Mononuclear cell (primary cell): ENCODE measurements around the gene ZBTB38. TPM values are rescaled to one million over a fixed set of nuclear protein-coding genes. Genes with fewer than 3 reads are reported as not detected.

ENCODE experiments used
- H3K27me3 ChIP-seq: 2 replicates; pipeline ENCODE4 v1.6.0; 2011; ENCODE audit warnings: low read length, control low read depth; ENCODE audit not compliant: insufficient read depth
- H3K4me1 ChIP-seq: 2 replicates; pipeline ENCODE4 v1.5.1; 2011; ENCODE audit warnings: mild to moderate bottlenecking, low read length, control low read depth; ENCODE audit not compliant: insufficient read depth
- H3K4me3 ChIP-seq: 2 replicates; pipeline ENCODE4 v1.5.1; 2011; ENCODE audit warnings: mild to moderate bottlenecking, low read length, moderate library complexity
- H3K9me3 ChIP-seq: 2 replicates; pipeline ENCODE4 v1.5.1; 2011; ENCODE audit warnings: low read depth, mild to moderate bottlenecking, control low read depth, low read length
- total RNA-seq: library from RNA; depleted of rRNA; stranded (reverse); fragments of >200 nt; gene quantifications from one replicate; pipeline ENCODE4 v1.2.3, GENCODE V29; 2012

The ZBTB38 gene
- total RNA-seq, 1 donor: 74.2 TPM

DNA sequence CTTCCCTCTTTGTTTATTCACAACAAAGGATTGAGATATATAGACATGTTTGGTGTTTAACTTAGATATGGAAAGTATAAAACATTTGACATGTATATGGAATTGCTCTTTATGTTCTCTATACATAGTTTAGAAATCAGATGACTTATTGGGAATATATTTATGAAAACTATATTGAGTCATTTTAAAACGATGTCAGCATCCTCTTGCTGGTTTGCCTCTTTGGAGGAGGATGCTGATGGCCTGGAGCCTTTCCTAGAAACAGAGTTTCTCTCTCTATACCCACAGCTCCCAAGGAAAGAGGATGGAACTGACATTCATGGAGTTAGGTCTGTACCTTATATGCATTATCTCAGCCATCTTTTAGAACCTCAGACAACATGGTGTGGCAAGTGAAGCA lies 40.3 kb downstream of the ZBTB38 start:
- H3K4me3 ChIP-seq: no peak overlapping the region
- H3K9me3 ChIP-seq: no peaks in the 10 kb centered on the region
- H3K4me1 ChIP-seq: peaks cover 49% of the 10 kb centered on the region
- H3K27me3 ChIP-seq: no peaks in the 10 kb centered on the region

DNA sequence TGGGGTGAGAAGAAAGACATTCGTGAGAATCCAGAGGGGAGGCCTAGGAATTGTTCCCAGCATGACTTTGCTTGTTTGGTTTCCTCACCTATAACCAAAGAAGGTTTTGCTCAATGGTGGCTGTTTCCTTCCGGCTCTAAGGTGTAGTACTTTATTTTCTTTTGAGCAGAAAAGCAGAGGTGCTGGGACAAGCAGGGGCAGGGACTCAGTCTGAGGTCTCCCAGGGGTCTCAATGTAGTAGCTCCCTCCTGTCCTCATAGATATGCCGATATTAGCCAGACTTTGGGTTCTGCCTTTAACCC lies 41.6 kb downstream of the ZBTB38 start:
- no peaks in the 10 kb centered on the region for H3K9me3 ChIP-seq
- H3K4me3 ChIP-seq: no peak overlapping the region
- no peaks in the 10 kb centered on the region for H3K27me3 ChIP-seq
- peaks cover 50% of the 10 kb centered on the region for H3K4me1 ChIP-seq

DNA sequence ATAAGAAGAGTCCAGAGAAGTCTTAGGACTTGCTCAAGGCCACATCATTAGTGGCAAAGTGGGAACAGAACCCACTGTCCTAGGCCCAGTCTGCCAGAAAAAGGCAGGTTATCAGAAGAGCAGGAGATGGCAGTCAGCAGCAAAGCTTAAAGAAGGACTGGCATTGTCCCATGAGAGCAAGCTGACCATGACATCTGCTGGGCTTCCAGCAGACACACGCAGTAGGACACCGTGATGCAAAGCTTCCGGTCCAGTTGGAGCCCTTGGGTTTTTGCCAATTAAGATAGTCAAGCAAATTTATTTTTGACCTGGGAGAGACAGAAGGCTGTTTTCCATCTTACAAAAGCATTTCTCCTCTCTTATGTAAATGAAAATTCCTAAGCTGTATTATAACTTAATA lies 42.1 kb downstream of the ZBTB38 start:
- Histone ChIP-seq H3K4me1 (peaks cover 55% of the 10 kb centered on the region), H3K27me3 (no peaks in the 10 kb centered on the region), H3K4me3 (no peak overlapping the region), H3K9me3 (no peaks in the 10 kb centered on the region)

DNA sequence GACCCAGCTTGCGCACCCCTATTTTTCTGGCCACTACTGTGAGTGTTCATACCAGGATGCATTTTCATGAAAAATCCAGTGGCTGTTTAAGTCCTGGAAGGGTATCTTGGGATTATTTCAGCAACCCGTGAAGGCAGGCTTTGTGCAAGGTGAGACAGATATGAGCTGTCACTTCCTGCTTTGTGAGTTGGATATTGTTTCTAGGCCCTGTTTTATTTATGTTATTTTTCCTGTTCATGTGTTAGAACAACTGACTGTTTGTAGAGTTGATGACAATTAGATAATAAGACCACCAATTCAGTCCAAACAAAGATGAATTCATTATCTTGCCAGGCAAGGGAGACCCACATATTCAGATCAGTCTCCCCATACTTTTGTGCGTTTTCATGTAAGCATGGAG lies 42.5 kb downstream of the ZBTB38 start:
- H3K4me3 ChIP-seq: no peak overlapping the region
- H3K4me1 ChIP-seq: peaks cover 56% of the 10 kb centered on the region
- H3K27me3 ChIP-seq: no peaks in the 10 kb centered on the region
- no peaks in the 10 kb centered on the region for H3K9me3 ChIP-seq

DNA sequence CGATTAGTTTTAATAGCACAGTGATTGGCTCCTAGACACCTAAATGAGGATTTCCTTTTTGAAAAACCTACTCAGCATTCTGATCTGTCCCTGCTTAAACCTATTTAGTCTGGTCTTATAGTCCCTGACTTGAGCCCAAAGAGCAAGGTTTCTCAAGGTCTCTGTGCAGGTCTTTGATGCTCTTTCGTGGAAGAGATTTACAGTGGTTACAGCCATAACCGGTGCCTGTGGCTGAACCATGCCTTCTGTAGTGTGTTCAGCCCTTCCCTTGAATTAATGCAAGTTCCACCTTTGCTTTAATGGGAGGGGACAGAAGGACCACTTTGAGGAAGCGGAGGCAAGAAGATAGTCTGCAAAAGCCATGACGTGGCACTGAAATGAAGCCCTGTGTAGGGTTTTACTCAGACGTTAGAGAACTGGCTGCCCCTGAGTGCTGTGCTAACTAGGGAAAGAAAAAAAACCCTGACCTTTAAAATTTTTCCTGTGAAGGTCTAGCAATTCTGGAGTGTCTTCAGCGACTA lies 43.0 kb downstream of the ZBTB38 start:
- Histone ChIP-seq H3K9me3 (no peaks in the 10 kb centered on the region), H3K4me1 (peaks cover 52% of the 10 kb centered on the region), H3K27me3 (no peaks in the 10 kb centered on the region), H3K4me3 (no peak overlapping the region)

DNA sequence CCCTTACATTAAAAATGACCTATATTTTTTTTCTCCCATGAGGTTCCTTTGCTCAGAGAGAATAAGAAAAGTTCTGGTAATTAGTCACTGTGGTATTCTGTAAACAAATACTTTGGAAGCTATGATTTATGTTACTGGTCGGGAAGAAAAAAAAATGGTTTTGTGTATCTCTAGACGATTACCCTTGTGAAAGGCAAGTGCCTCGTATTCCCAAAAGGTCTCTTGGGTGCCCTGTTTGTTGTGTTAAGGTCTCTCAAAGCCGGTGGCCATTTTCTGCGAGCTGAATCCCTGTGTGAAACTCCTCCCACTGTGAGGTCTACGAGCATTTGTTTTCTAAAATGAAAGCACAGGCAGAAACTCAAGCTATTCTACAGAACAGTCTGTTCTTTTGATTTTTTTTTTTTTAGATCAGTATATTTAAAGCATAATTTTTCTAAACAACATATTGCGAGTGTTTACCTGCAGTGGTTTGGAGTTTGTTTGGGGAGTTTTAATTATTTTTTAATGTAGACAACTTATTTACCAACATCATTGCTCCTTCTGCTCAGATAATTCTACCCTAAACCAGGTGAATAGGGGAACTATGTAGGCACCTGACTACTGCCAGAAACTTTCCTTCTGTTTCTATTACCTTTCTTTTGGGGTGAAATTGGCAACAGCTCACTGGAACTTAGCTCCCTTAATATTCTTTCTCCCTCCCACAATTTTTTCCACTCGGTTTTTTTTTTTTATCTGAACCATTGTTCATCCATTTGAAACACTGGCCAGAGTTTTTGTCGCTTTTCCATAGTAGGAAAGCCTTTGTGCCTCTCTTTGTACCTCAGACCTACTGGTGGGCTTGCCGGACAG lies 44.0 kb downstream of the ZBTB38 start:
- peaks cover 51% of the 10 kb centered on the region for H3K4me1 ChIP-seq

DNA sequence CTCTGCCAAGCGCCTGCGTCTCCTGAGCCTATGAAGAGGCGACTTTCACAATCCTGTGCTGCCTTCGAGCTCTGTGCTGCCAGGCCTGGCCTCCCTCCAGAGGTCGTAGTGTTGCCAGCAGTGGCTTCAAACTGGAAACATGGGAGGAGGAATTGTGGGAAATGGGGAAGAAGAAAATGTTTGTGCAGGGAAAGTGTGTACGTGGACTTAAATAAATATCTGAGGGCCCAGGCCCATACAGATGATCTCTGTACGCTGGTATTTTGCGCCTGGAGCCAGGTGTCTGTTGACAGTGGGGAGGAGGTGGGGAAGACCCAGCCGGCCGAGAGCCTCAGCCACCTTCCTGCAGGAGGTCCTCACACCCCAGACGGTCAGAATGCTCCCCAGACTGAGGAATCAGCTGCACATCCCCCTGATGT lies 44.6 kb downstream of the ZBTB38 start:
- H3K27me3 ChIP-seq: no peaks in the 10 kb centered on the region
- H3K4me3 ChIP-seq: no peak overlapping the region
- peaks cover 51% of the 10 kb centered on the region for H3K4me1 ChIP-seq
- no peaks in the 10 kb centered on the region for H3K9me3 ChIP-seq

More for the DNA sequence above, 44.0 kb downstream of the ZBTB38 start:
- Histone ChIP-seq H3K9me3 (no peaks in the 10 kb centered on the region), H3K4me3 (peak overlapping the region; percentile 1), H3K27me3 (no peaks in the 10 kb centered on the region)

DNA sequence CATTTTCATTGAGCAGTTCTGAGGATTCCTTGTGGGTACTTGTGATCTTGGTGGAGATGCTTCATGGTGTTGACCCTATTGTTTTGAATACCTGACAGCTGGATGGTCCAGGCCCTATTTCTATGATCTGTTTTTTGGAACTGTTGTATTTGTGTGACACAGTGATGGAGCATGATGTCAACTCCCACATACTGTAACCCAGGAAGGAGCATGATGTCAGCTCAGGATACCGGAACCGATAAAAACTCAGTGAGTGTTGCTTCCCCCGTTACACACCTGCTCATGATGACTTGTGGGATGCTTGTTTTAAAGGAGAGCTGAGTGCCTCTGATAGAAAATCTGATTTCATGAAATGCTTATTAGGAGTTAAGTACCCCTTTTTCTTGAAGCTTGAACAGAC lies 45.1 kb downstream of the ZBTB38 start:
- Histone ChIP-seq H3K27me3 (no peaks in the 10 kb centered on the region), H3K4me3 (no peak overlapping the region), H3K4me1 (peaks cover 51% of the 10 kb centered on the region), H3K9me3 (no peaks in the 10 kb centered on the region)

DNA sequence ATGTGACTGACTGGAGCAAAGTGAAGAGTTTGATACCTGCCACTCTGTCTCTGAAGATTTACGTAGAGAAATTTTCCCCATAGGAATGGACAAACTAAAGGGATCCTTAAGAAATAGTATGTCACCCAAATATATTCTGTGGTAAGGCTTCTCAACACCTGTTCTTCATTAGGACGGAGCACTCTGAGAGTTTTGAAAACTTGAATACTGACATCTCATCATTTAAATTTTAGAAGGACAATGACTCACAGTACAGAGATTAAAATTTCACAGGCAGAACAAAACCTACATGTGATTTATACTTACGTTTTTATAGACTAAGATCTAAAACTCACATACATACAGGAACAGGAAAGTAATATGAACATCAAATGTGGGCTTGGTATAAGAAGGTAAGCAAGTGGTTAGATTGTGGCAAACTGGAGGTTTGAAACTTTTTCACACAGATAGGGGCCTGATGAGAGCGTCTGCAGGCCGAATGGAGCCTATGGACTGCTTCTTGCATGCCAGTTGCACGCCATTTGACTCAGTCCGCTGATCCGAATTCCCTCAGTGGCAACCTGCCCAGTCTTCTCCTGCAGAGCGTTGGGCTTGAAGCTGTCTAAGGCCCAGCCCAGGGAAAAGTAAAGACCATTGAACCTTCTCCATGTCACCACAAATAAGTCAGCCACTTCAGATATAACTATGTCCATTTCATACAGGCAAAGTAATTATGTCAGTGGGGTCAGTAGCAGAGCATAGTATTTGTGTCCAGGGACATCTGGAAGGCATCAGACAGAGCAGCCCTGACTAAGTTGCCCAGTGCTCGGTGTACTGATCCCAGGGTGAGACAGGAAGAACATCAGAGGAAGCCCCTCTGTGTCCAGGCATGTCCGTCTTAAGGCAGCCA lies 45.7 kb downstream of the ZBTB38 start:
- Histone ChIP-seq H3K4me3 (no peak overlapping the region), H3K4me1 (peaks cover 51% of the 10 kb centered on the region), H3K27me3 (no peaks in the 10 kb centered on the region), H3K9me3 (no peaks in the 10 kb centered on the region)

DNA sequence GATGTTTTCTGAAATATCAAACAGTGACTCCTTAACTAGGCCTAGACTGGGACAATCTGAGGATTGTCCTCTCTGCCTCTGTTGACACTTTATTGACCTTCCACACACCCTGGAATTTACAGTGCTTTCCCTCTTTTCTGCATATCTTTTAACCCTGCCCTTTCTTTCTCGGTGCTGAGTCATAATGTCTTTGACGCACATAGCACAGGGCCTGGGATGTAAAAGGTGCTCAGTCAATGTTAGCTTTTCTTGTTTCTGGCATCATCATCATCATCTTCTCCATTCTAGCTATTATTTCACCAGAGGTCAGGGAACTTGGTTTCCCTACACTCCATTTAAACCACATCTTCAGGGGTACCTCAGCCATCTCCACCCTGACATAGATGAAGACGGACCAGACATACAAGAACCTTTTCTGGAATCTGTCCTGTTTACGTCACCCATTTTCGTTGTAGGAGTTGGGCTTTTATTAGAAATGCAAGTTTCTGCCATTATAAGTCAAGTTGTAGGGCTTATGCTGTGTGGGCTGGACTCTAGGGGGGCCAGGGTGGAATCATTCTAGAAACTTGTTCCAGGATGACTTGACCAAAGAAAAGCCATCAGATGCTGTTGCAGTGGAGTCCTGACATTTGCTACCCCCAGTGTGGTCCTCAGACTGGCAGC lies 46.6 kb downstream of the ZBTB38 start:
- Histone ChIP-seq H3K27me3 (no peaks in the 10 kb centered on the region), H3K4me3 (no peak overlapping the region), H3K4me1 (peaks cover 46% of the 10 kb centered on the region), H3K9me3 (no peaks in the 10 kb centered on the region)

DNA sequence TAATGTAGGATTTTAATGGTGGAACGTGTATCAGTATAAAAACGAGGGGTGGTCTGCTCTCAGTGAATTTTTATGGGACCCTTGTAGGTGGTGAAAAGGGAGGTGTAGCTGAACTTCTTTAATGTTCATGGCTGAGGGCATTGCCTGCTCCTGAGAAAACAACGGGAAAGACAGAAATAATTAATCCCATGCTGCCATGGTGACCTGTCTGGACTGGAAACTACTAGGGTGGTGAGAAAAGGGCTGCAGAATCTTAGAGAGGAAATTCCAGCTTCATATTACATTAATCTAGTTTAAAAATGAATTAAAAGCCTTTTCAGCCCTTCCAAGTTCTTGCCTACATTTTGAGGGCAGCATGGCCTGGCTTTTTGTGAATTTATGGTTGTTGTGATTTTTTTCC lies 47.6 kb downstream of the ZBTB38 start:
- Histone ChIP-seq H3K27me3 (no peaks in the 10 kb centered on the region), H3K4me1 (peaks cover 35% of the 10 kb centered on the region), H3K4me3 (no peak overlapping the region), H3K9me3 (no peaks in the 10 kb centered on the region)

Other genes starting within 250 kb of the ZBTB38 start
- 19.8 TPM for gene PXYLP1, start 136.7 kb upstream of the ZBTB38 start, total RNA-seq
- gene RASA2, start 118.5 kb downstream of the ZBTB38 start, total RNA-seq: 110 TPM